Sigmoid colon (tissue), 7 donors: Measurements from ENCODE around the gene NUPR2. TPM values are rescaled to one million over a fixed set of nuclear protein-coding genes. Genes with fewer than 3 reads are reported as not detected.
"Not testable (repeated sequence)": the region's sequence is repeated elsewhere in the genome, so short reads cannot be mapped to it uniquely, and the experiment has no call there.

Experiments used
- DNase-seq: peaks from one replicate; pipeline ENCODE4 v3.0.0-alpha.2; 2019
- H3K27ac ChIP-seq, 4 donors: fragments of 200-600 bp; sonication (generic); one replicate each; pipeline ENCODE4 v1.5.1; 2016 to 2019; ENCODE audit warnings: mild to moderate bottlenecking in 1 of 4
- H3K27me3 ChIP-seq, 3 donors: fragments of 200-600 bp; sonication (generic); one replicate each; pipeline ENCODE4 v1.5.1; 2019; ENCODE audit warnings: mild to moderate bottlenecking in 1 of 3
- H3K36me3 ChIP-seq, 4 donors: fragments of 200-600 bp; sonication (generic); one replicate each; pipeline ENCODE4 v1.5.1; 2016 to 2019
- H3K4me1 ChIP-seq, 4 donors: fragments of 200-600 bp; sonication (generic); one replicate each; pipeline ENCODE4 v1.5.1; 2017 to 2019
- H3K4me3 ChIP-seq, 4 donors: fragments of 200-600 bp; sonication (generic); one replicate each; pipeline ENCODE4 v1.5.1; 2017 to 2019; ENCODE audit warnings: mild to moderate bottlenecking in 2 of 4, moderate library complexity in 1 of 4
- H3K9me3 ChIP-seq, 4 donors: fragments of 200-600 bp in 3 of 4; sonication (generic) in 3 of 4; one replicate each; pipeline versions ENCODE4 v1.5.1 to v1.6.1; 2013 to 2019
- EP300 ChIP-seq, 4 donors: sonication (generic); formaldehyde crosslinking; IDR thresholded peaks; one replicate each; pipeline ENCODE4 v1.6.1; 2017; ENCODE audit warnings: antibody characterized with exemption in 4 of 4
- POLR2A ChIP-seq, 2 donors: fragments of 450-650 bp; IDR thresholded peaks; one replicate each; pipeline ENCODE4 v1.6.1; 2016; ENCODE audit warnings: antibody characterized with exemption in 2 of 2, mild to moderate bottlenecking in 2 of 2, moderate library complexity in 2 of 2
- POLR2AphosphoS5 ChIP-seq, 4 donors: sonication (generic); formaldehyde crosslinking; IDR thresholded peaks; one replicate each; pipeline ENCODE4 v1.6.1; 2017; ENCODE audit warnings: antibody characterized with exemption in 4 of 4
- WGBS, 2 donors: extraction: QIAGEN DNeasy Blood & Tissue Kit; methylation state at CpG; one replicate each; pipeline ENCODE4 v1.1.7; 2013; 5-methylcytosine and 5-hydroxymethylcytosine counted together
- intact Hi-C: fragments of 100-400 bp; cut with DNase I; formaldehyde crosslinking; loops from one replicate; pipeline ENCODE4 v1.15.1; 2023
- polyA plus RNA-seq, 3 donors: library from polyadenylated mRNA; stranded (reverse); fragments of 200-250 nt; gene quantifications; one replicate each; pipeline ENCODE4 v1.2.3, GENCODE V29; 2013
- total RNA-seq, 4 donors: library from RNA; depleted of rRNA; stranded (reverse); fragments of >200 nt; gene quantifications; one replicate each; pipeline ENCODE4 v1.1.0, GENCODE V29; 2016
- TF ChIP-seq, protein P1 (sequence below), 4 experiments: fragments of 450-650 bp in 3 of 4; fragments of 200-600 bp in 1 of 4; IDR thresholded peaks; one replicate each; pipeline ENCODE4 v1.5.1; 2016 to 2019; ENCODE audit warnings: antibody characterized with exemption in 4 of 4, mild to moderate bottlenecking in 3 of 4, moderate library complexity in 2 of 4
- donor health status: healthy with polysubstance abuse.
- donor health status: Bipolar disorder and iron deficiency.
- donor health status: healthy.

NUPR2 gene, protein sequence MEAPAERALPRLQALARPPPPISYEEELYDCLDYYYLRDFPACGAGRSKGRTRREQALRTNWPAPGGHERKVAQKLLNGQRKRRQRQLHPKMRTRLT
- total RNA-seq = not detected
- 1 to 10 TPM; 1.8 to 6.0 (median 2.9) TPM for polyA plus RNA-seq

DNA sequence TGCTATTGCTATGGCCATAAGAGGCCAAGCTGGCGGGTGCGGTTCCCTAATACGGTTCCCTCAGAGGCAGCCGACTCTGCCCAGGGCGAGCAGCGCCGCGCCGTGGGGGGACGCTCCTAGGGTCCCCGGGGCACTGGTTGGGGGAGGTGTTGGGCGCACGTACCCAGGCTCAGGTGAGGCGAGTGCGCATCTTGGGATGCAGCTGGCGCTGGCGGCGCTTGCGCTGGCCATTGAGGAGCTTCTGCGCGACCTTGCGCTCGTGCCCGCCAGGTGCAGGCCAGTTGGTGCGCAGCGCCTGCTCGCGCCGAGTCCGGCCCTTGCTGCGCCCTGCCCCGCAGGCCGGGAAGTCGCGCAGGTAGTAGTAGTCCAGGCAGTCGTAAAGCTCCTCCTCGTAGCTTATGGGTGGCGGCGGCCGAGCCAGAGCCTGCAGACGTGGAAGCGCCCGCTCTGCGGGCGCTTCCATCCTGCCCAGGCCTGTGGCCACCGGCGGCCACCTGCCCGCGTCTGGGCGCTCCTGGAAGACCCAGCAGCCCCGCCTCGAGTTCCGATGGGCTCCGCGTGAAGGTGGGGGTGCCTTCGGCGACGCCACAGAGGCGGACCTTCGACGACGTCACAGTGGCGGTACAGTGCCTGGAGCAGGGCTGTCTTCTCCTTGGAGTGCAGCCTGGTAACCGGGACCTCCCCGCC lies at the start of gene NUPR2:
Gene NUPR2 (minus strand): TSS at position 566 of the 687 bp plus-strand sequence. CDS start 103 bp downstream, at position 463.
- WGBS, 2 donors = 8 to 10% methylated on average over 65 of the region's 65 CpGs
- Histone ChIP-seq H3K36me3 (no peaks in the 10 kb centered on the region), H3K4me1 (peaks cover 0 to 8% (median 3%) of the 10 kb centered on the region in 4 donors), H3K4me3 (no peak within 1 kb of the TSS), H3K27ac (no peak within 1 kb of the TSS), H3K9me3 (no peaks in the 10 kb centered on the region), H3K27me3 (peaks cover 9 to 26% (median 10%) of the 10 kb centered on the region in 3 donors)
- intact Hi-C loops = no loop called here
- no peak for DNase-seq
- TF ChIP-seq POLR2AphosphoS5 (IDR thresholded peaks at IDR 0.05) (no peak), EP300 (IDR thresholded peaks at IDR 0.05) (no peak), POLR2A (IDR thresholded peaks at IDR 0.05) (no peak)
- TF ChIP-seq, protein P1, sequence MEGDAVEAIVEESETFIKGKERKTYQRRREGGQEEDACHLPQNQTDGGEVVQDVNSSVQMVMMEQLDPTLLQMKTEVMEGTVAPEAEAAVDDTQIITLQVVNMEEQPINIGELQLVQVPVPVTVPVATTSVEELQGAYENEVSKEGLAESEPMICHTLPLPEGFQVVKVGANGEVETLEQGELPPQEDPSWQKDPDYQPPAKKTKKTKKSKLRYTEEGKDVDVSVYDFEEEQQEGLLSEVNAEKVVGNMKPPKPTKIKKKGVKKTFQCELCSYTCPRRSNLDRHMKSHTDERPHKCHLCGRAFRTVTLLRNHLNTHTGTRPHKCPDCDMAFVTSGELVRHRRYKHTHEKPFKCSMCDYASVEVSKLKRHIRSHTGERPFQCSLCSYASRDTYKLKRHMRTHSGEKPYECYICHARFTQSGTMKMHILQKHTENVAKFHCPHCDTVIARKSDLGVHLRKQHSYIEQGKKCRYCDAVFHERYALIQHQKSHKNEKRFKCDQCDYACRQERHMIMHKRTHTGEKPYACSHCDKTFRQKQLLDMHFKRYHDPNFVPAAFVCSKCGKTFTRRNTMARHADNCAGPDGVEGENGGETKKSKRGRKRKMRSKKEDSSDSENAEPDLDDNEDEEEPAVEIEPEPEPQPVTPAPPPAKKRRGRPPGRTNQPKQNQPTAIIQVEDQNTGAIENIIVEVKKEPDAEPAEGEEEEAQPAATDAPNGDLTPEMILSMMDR (IDR thresholded peaks at IDR 0.05) = no peak

DNA sequence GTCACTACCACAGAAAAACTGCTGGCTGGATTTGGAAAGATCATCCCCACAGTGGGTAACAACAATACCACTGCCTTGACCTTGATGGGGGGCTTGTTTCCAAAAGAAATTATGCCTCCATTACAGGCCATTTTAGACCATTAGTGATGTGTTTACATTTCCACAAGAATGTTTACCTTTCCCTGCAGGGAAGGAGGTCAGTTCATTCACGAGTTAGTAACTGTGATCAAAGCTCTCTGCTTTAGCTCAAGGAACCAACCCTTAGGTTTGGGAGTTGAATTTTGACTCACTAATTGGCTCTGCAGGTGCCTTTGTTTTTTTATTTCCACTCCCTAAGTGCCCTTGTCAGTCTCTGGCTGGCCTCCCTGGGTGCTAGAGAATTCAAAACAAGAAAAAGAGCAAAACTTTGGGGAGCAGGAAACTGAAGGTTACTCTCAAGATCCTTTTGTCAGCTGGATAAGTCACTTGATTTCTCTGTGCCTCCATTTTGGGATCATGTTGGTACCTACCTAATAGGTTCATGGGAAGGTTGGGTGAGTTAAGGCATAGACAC lies 41.1 kb upstream of the NUPR2 start:
- no peak overlapping the region for H3K4me3 ChIP-seq
- intact Hi-C loops = no loop called here

DNA sequence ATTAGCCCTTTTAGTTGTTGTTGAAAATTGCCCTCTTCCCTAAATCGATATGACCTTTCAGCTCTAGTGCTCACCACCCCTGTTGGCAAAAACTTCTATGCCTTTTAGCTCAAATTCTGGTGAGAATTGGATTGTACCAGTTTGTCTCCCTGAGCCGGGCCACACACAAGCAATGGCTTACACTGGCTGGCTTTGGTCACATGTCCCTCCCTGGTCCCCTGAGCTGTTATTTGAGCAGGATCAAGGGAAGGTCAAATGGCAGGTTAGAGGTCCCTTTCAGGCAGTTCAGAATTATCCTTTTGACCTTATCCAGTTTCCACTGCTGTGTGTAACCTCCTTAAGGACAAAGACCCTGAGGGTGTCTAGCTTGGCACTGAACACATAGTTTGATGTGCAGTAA lies 14.8 kb upstream of the NUPR2 start:
- H3K27ac ChIP-seq, H3K4me3 ChIP-seq, intact Hi-C loops, DNase-seq, H3K9me3 ChIP-seq, H3K4me1 ChIP-seq, H3K36me3 ChIP-seq, H3K27me3 ChIP-seq: not testable (repeated sequence)
- WGBS, 2 donors = 44 to 68% methylated on average over 2 of the region's 2 CpGs

More for the DNA sequence above, 41.1 kb upstream of the NUPR2 start:
- Histone ChIP-seq H3K4me1 (no peaks in the 10 kb centered on the region), H3K36me3 (no peaks in the 10 kb centered on the region), H3K27me3 (no peaks in the 10 kb centered on the region), H3K9me3 (peaks cover 0 to 6% (median 2%) of the 10 kb centered on the region in 4 donors), H3K27ac (no peak overlapping the region)
- no peak for DNase-seq
- TF ChIP-seq POLR2AphosphoS5 (IDR thresholded peaks at IDR 0.05) (no peak), POLR2A (IDR thresholded peaks at IDR 0.05) (no peak), EP300 (IDR thresholded peaks at IDR 0.05) (no peak)
- 2 to 5% methylated on average over 1 of the region's 1 CpG for WGBS, 2 donors

DNA sequence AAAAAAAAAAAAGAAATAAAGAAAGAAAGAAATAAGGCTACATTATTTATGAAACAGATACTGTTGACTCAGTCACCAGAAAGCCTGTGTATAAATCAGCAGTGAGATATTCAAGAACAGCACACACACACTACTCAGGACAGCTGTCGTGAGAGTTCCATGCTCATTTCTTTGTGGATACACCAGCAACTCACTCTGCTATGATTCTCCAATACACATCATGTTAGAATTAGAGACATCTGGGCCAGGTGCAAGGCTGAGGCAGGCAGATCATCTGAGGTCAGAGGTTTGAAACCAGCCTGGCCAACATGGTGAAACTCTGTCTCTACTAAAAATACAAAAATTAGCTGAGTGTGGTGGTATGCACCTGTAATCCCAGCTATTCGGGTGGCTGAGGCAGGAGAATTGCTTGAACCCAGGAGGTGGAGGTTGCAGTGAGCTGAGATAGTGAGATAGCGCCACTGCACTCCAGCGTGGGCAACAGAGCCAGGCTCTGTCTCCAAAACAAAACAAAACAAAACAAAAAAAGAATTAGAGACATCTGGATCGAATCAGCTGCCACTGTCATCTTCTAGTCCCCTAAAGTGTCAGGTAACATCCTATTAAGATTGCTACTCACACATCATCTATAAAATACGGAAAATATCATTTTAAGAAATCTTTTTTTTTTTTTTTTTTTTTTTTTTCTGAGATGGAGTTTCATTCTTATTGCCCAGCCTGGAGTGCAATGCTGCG lies 11.2 kb upstream of the NUPR2 start:
- no peak for TF ChIP-seq POLR2A (IDR thresholded peaks at IDR 0.05)
- no peak for TF ChIP-seq EP300 (IDR thresholded peaks at IDR 0.05)
- no peak for TF ChIP-seq POLR2AphosphoS5 (IDR thresholded peaks at IDR 0.05)
- TF ChIP-seq, protein P1 (IDR thresholded peaks at IDR 0.05) = no peak
- 67 to 79% methylated on average over 7 of the region's 7 CpGs for WGBS, 2 donors
- Histone ChIP-seq H3K9me3 (no peaks in the 10 kb centered on the region), H3K27ac (no peak overlapping the region), H3K27me3 (no peaks in the 10 kb centered on the region), H3K4me1 (no peaks in the 10 kb centered on the region), H3K36me3 (no peaks in the 10 kb centered on the region), H3K4me3 (no peak overlapping the region)
- no peak for DNase-seq
- intact Hi-C loops = no loop called here

DNA sequence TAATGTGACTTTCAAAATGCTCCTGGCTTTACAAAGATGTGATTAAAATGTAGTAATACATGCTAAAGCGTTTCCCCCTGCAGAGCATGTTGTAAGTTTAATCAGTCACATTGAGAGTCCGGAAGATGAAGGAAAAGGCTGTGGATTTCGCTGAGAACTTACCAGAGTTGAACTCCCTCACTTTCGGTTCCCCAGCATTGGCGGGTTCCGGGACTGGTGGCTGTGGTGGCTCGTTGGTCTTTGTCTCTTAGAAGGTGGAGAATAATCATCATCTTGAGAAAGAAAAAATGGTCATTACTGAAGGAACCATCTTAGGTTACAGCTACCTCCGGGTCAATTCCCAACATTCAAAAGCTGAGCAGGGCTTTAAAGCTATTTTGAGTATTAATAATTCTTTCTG lies 9.6 kb upstream of the NUPR2 start:
- DNase-seq = no peak
- Histone ChIP-seq H3K4me3 (no peak overlapping the region), H3K4me1 (no peaks in the 10 kb centered on the region), H3K27me3 (no peaks in the 10 kb centered on the region), H3K9me3 (no peaks in the 10 kb centered on the region), H3K36me3 (no peaks in the 10 kb centered on the region), H3K27ac (no peak overlapping the region)
- intact Hi-C loops = no loop called here
- 79 to 86% methylated on average over 8 of the region's 8 CpGs for WGBS, 2 donors
- TF ChIP-seq POLR2A (IDR thresholded peaks at IDR 0.05) = no peak
- no peak for TF ChIP-seq POLR2AphosphoS5 (IDR thresholded peaks at IDR 0.05)
- TF ChIP-seq, protein P1 (IDR thresholded peaks at IDR 0.05) = no peak
- TF ChIP-seq EP300 (IDR thresholded peaks at IDR 0.05) = no peak
